Activated CD4-positive, alpha-beta memory T cell treated with anti-CD3 and anti-CD28 coated beads, Interleukin-2, amount 10 ng/mL, durations not matched to agents 7 days and 5 days (primary cell): ENCODE measurements around the gene GPC6. TPM values are rescaled to one million over a fixed set of nuclear protein-coding genes. Genes with fewer than 3 reads are reported as not detected.
"Not testable (repeated sequence)": the region's sequence is repeated elsewhere in the genome, so short reads cannot be mapped to it uniquely, and the experiment has no call there.

Experiments used
- CTCF ChIA-PET: fragments of 350-600 bp; sonication (Branson Sonifier 250); formaldehyde crosslinking; loops from one replicate; lab custom pipeline; 2021; ENCODE audit warnings: antibody characterized with exemption, inconsistent platforms; lab: Charles Lee
- POLR2A ChIA-PET: fragments of 350-600 bp; sonication (Branson Sonifier 250); formaldehyde crosslinking; loops from one replicate; lab custom pipeline; 2021; ENCODE audit warnings: antibody characterized with exemption; lab: Charles Lee
- DNase-seq: peaks from one replicate; pipeline ENCODE4 v3.0.0-alpha.2; 2020
- H3K27ac Mint-ChIP-seq: one replicate; pipeline ENCODE4 v1.8.0; 2021; ENCODE audit warnings: mild to moderate bottlenecking, mixed read lengths
- H3K27me3 Mint-ChIP-seq: one replicate; pipeline ENCODE4 v1.8.0; 2021; ENCODE audit warnings: mixed read lengths
- H3K36me3 Mint-ChIP-seq: one replicate; pipeline ENCODE4 v1.8.0; 2021; ENCODE audit warnings: low read depth, mixed read lengths
- H3K4me1 Mint-ChIP-seq: one replicate; pipeline ENCODE4 v1.8.0; 2021; ENCODE audit warnings: mixed read lengths
- H3K4me3 Mint-ChIP-seq: one replicate; pipeline ENCODE4 v1.8.0; 2021; ENCODE audit warnings: mild to moderate bottlenecking, mixed read lengths
- H3K9me3 Mint-ChIP-seq: one replicate; pipeline ENCODE4 v1.8.0; 2021; ENCODE audit warnings: mixed read lengths
- total RNA-seq, 2 experiments: library from RNA; stranded (reverse); gene quantifications; one replicate each; pipeline ENCODE4 v1.2.3, GENCODE V29; 2021

The GPC6 gene
- total RNA-seq, 2 experiments from 2014 or later, result not detected

GRCh38 chr13:94201022-94201421 lies 974.4 kb downstream of the GPC6 start:
- Mint-ChIP-seq H3K27ac (no peak overlapping the region), H3K4me1 (no peaks in the 10 kb centered on the region), H3K36me3 (no peaks in the 10 kb centered on the region), H3K4me3 (no peak overlapping the region), H3K27me3 (no peaks in the 10 kb centered on the region), H3K9me3 (no peaks in the 10 kb centered on the region)
- ChIA-PET POLR2A (no interaction called here), CTCF (no interaction called here)
- no peak for DNase-seq

- no peak for DNase-seq
- Mint-ChIP-seq H3K9me3 (no peaks in the 10 kb centered on the region), H3K4me3 (no peak overlapping the region), H3K4me1 (no peaks in the 10 kb centered on the region), H3K36me3 (no peaks in the 10 kb centered on the region), H3K27me3 (no peaks in the 10 kb centered on the region), H3K27ac (no peak overlapping the region)
- CTCF ChIA-PET, result no interaction called here
- POLR2A ChIA-PET, result no interaction called here
Observed at GRCh38 chr13:94204163-94204562, 977.6 kb downstream of the GPC6 start.

- POLR2A ChIA-PET, result no interaction called here
- Mint-ChIP-seq H3K27ac (no peak overlapping the region), H3K9me3 (no peaks in the 10 kb centered on the region), H3K4me1 (no peaks in the 10 kb centered on the region), H3K36me3 (no peaks in the 10 kb centered on the region), H3K4me3 (no peak overlapping the region), H3K27me3 (no peaks in the 10 kb centered on the region)
- DNase-seq, result no peak
- CTCF ChIA-PET, result no interaction called here
Observed at GRCh38 chr13:94204946-94205345, 978.3 kb downstream of the GPC6 start.

- Mint-ChIP-seq H3K9me3 (no peaks in the 10 kb centered on the region), H3K36me3 (no peaks in the 10 kb centered on the region), H3K27me3 (no peaks in the 10 kb centered on the region), H3K4me1 (peaks cover 1% of the 10 kb centered on the region), H3K4me3 (no peak overlapping the region), H3K27ac (no peak overlapping the region)
- CTCF ChIA-PET, result no interaction called here
- POLR2A ChIA-PET, result no interaction called here
- DNase-seq, result no peak
Observed at GRCh38 chr13:94205896-94206295, 979.3 kb downstream of the GPC6 start.

GRCh38 chr13:94209117-94209516 lies 982.5 kb downstream of the GPC6 start:
- H3K36me3 Mint-ChIP-seq, result no peaks in the 10 kb centered on the region
- POLR2A ChIA-PET, result no interaction called here
- no peaks in the 10 kb centered on the region for H3K9me3 Mint-ChIP-seq

GRCh38 chr13:94209913-94210312 lies 983.3 kb downstream of the GPC6 start:
- DNase-seq, H3K36me3 Mint-ChIP-seq, H3K27ac Mint-ChIP-seq, POLR2A ChIA-PET, H3K27me3 Mint-ChIP-seq, H3K9me3 Mint-ChIP-seq, H3K4me3 Mint-ChIP-seq, H3K4me1 Mint-ChIP-seq: not testable (repeated sequence)
- CTCF ChIA-PET, result interaction anchor here (0.7 kb wide), 1 partner anchor 412 kb away, joined by 3 read pairs; no protein-coding TSS in a partner anchor

More at GRCh38 chr13:94209117-94209516, 982.5 kb downstream of the GPC6 start:
- CTCF ChIA-PET, result no interaction called here
- Mint-ChIP-seq H3K27ac (no peak overlapping the region), H3K27me3 (no peaks in the 10 kb centered on the region), H3K4me1 (peaks cover 3% of the 10 kb centered on the region), H3K4me3 (no peak overlapping the region)
- DNase-seq, result no peak

GRCh38 chr13:94210816-94211215 lies 984.2 kb downstream of the GPC6 start:
- CTCF ChIA-PET, result interaction anchor here (0.6 kb wide), 1 partner anchor 408 kb away, joined by 7 read pairs; no protein-coding TSS in a partner anchor
- Mint-ChIP-seq H3K4me1 (peaks cover 3% of the 10 kb centered on the region), H3K36me3 (no peaks in the 10 kb centered on the region), H3K27ac (no peak overlapping the region), H3K4me3 (no peak overlapping the region), H3K9me3 (no peaks in the 10 kb centered on the region), H3K27me3 (no peaks in the 10 kb centered on the region)
- no peak for DNase-seq
- POLR2A ChIA-PET, result no interaction called here

- Mint-ChIP-seq H3K27me3 (no peaks in the 10 kb centered on the region), H3K9me3 (no peaks in the 10 kb centered on the region), H3K4me3 (no peak overlapping the region), H3K27ac (no peak overlapping the region), H3K4me1 (peaks cover 3% of the 10 kb centered on the region), H3K36me3 (no peaks in the 10 kb centered on the region)
- CTCF ChIA-PET, result no interaction called here
- DNase-seq, result no peak
- POLR2A ChIA-PET, result no interaction called here
Observed at GRCh38 chr13:94212196-94212595, 985.6 kb downstream of the GPC6 start.

GRCh38 chr13:94214121-94214520 lies 987.5 kb downstream of the GPC6 start:
- POLR2A ChIA-PET, result no interaction called here
- Mint-ChIP-seq H3K36me3 (no peaks in the 10 kb centered on the region), H3K27ac (no peak overlapping the region), H3K9me3 (no peaks in the 10 kb centered on the region), H3K4me1 (peaks cover 3% of the 10 kb centered on the region), H3K4me3 (no peak overlapping the region), H3K27me3 (no peaks in the 10 kb centered on the region)
- CTCF ChIA-PET, result no interaction called here
- DNase-seq, result no peak

- POLR2A ChIA-PET, result no interaction called here
- H3K4me1 Mint-ChIP-seq, result peaks cover 3% of the 10 kb centered on the region
- CTCF ChIA-PET, result no interaction called here
Observed at GRCh38 chr13:94214975-94215374, 988.4 kb downstream of the GPC6 start.

GRCh38 chr13:94216476-94216875 lies 989.9 kb downstream of the GPC6 start:
- no peak overlapping the region for H3K4me3 Mint-ChIP-seq
- no peak overlapping the region for H3K27ac Mint-ChIP-seq
- H3K27me3 Mint-ChIP-seq, result no peaks in the 10 kb centered on the region
- H3K9me3 Mint-ChIP-seq, result no peaks in the 10 kb centered on the region
- CTCF ChIA-PET, result no interaction called here
- H3K4me1 Mint-ChIP-seq, result no peaks in the 10 kb centered on the region
- DNase-seq, result no peak
- H3K36me3 Mint-ChIP-seq, result no peaks in the 10 kb centered on the region
- POLR2A ChIA-PET, result no interaction called here

More at GRCh38 chr13:94214975-94215374, 988.4 kb downstream of the GPC6 start:
- no peaks in the 10 kb centered on the region for H3K9me3 Mint-ChIP-seq
- no peaks in the 10 kb centered on the region for H3K36me3 Mint-ChIP-seq
- H3K4me3 Mint-ChIP-seq, result no peak overlapping the region
- no peak for DNase-seq
- H3K27ac Mint-ChIP-seq, result no peak overlapping the region
- H3K27me3 Mint-ChIP-seq, result no peaks in the 10 kb centered on the region

GRCh38 chr13:94217370-94217769 lies 990.8 kb downstream of the GPC6 start:
- CTCF ChIA-PET, result no interaction called here
- POLR2A ChIA-PET, result no interaction called here
- no peaks in the 10 kb centered on the region for H3K4me1 Mint-ChIP-seq
- no peak overlapping the region for H3K27ac Mint-ChIP-seq
- no peaks in the 10 kb centered on the region for H3K27me3 Mint-ChIP-seq
- no peaks in the 10 kb centered on the region for H3K36me3 Mint-ChIP-seq
- no peak for DNase-seq
- no peak overlapping the region for H3K4me3 Mint-ChIP-seq
- H3K9me3 Mint-ChIP-seq, result no peaks in the 10 kb centered on the region

GRCh38 chr13:94218537-94218936 lies 991.9 kb downstream of the GPC6 start:
- DNase-seq, result no peak
- H3K4me3 Mint-ChIP-seq, result no peak overlapping the region

GRCh38 chr13:94218951-94219350 lies 992.3 kb downstream of the GPC6 start:
- DNase-seq, result no peak
- Mint-ChIP-seq H3K4me3 (no peak overlapping the region), H3K27me3 (peaks cover 2% of the 10 kb centered on the region), H3K9me3 (no peaks in the 10 kb centered on the region), H3K36me3 (no peaks in the 10 kb centered on the region), H3K4me1 (no peaks in the 10 kb centered on the region), H3K27ac (no peak overlapping the region)
- POLR2A ChIA-PET, result no interaction called here
- CTCF ChIA-PET, result no interaction called here

More at GRCh38 chr13:94218537-94218936, 991.9 kb downstream of the GPC6 start:
- Mint-ChIP-seq H3K4me1 (no peaks in the 10 kb centered on the region), H3K27me3 (peaks cover 1% of the 10 kb centered on the region), H3K36me3 (no peaks in the 10 kb centered on the region), H3K27ac (no peak overlapping the region), H3K9me3 (no peaks in the 10 kb centered on the region)
- CTCF ChIA-PET, result no interaction called here
- POLR2A ChIA-PET, result no interaction called here
